Trophoblast cell (in vitro differentiated cells and primary cell): ENCODE results near the gene RBM44. TPM values are rescaled to one million over a fixed set of nuclear protein-coding genes. Genes with fewer than 3 reads are reported as not detected.
"Not testable (repeated sequence)": the region's sequence is repeated elsewhere in the genome, so short reads cannot be mapped to it uniquely, and the experiment has no call there.

Source experiments
- DNase-seq, 2 donors: peaks; one replicate each; pipeline ENCODE4 v3.0.0-alpha.2; 2016
- H2AFZ ChIP-seq: 2 replicates; pipeline ENCODE4 v1.6.1; 2013; ENCODE audit warnings: low read length, moderate library complexity, mild to moderate bottlenecking; ENCODE audit not compliant: insufficient read depth, poor library complexity
- H2AK5ac ChIP-seq: 2 replicates; pipeline ENCODE4 v1.6.1; 2013; ENCODE audit warnings: mild to moderate bottlenecking, low read length
- H2BK120ac ChIP-seq: 2 replicates; pipeline ENCODE4 v1.6.1; 2013; ENCODE audit warnings: low read length, mild to moderate bottlenecking, moderate library complexity; ENCODE audit not compliant: insufficient read depth, poor library complexity
- H2BK12ac ChIP-seq: 2 replicates; pipeline ENCODE4 v1.6.1; 2013; ENCODE audit warnings: mild to moderate bottlenecking, low read length, moderate library complexity
- H2BK5ac ChIP-seq: 2 replicates; pipeline ENCODE4 v1.6.1; 2013; ENCODE audit warnings: low read length, low read depth, moderate library complexity, mild to moderate bottlenecking; ENCODE audit not compliant: poor library complexity
- H3K14ac ChIP-seq: 2 replicates; pipeline ENCODE4 v1.6.1; 2013; ENCODE audit warnings: mild to moderate bottlenecking, low read length
- H3K18ac ChIP-seq: 2 replicates; pipeline ENCODE4 v1.6.1; 2013; ENCODE audit warnings: mild to moderate bottlenecking, low read length
- H3K23ac ChIP-seq: 2 replicates; pipeline ENCODE4 v1.6.1; 2013; ENCODE audit warnings: low read length
- H3K27ac ChIP-seq: 2 replicates; pipeline ENCODE4 v1.5.1; 2013; ENCODE audit warnings: low read depth, mild to moderate bottlenecking, inconsistent platforms, low read length, moderate library complexity
- H3K27me3 ChIP-seq: 2 replicates; pipeline ENCODE4 v1.6.1; 2013; ENCODE audit warnings: inconsistent platforms, mild to moderate bottlenecking, low read length, moderate library complexity; ENCODE audit not compliant: insufficient read depth
- H3K36me3 ChIP-seq, 2 experiments: 1 replicate in 1 of 2; 2 replicates in 1 of 2; pipeline ENCODE4 v1.6.1; 2013; ENCODE audit warnings: low read length in 2 of 2, mild to moderate bottlenecking in 2 of 2, moderate library complexity in 1 of 2; ENCODE audit not compliant: insufficient read depth in 2 of 2, control insufficient read depth in 1 of 2
- H3K4ac ChIP-seq: 2 replicates; pipeline ENCODE4 v1.6.1; 2013; ENCODE audit warnings: low read depth, mild to moderate bottlenecking, low read length, moderate library complexity
- H3K4me1 ChIP-seq, 2 experiments: 1 replicate in 1 of 2; 2 replicates in 1 of 2; pipeline ENCODE4 v1.6.1; 2013; ENCODE audit warnings: low read length in 2 of 2, mild to moderate bottlenecking in 2 of 2, moderate library complexity in 1 of 2; ENCODE audit not compliant: insufficient read depth in 2 of 2, control insufficient read depth in 1 of 2
- H3K4me2 ChIP-seq: 2 replicates; pipeline ENCODE4 v1.6.1; 2013; ENCODE audit warnings: inconsistent platforms, mild to moderate bottlenecking, low read length, moderate library complexity
- H3K4me3 ChIP-seq: 2 replicates; pipeline ENCODE4 v1.5.1; 2013; ENCODE audit warnings: mild to moderate bottlenecking, low read depth, low read length, inconsistent platforms
- H3K79me1 ChIP-seq: one replicate; pipeline ENCODE4 v1.6.1; 2013; ENCODE audit warnings: low read length
- H3K79me2 ChIP-seq: 2 replicates; pipeline ENCODE4 v1.6.1; 2013; ENCODE audit warnings: low read length, mild to moderate bottlenecking; ENCODE audit not compliant: control insufficient read depth, insufficient read depth, poor library complexity
- H3K9ac ChIP-seq: 2 replicates; pipeline ENCODE4 v1.6.1; 2013; ENCODE audit warnings: mild to moderate bottlenecking, low read length
- H3K9me3 ChIP-seq: 2 replicates; pipeline ENCODE4 v1.6.1; 2013; ENCODE audit warnings: low read depth, mild to moderate bottlenecking, control low read depth, inconsistent platforms, low read length; ENCODE audit not compliant: insufficient read depth
- H4K12ac ChIP-seq: 2 replicates; pipeline ENCODE4 v1.6.1; 2013; ENCODE audit warnings: low read depth, mild to moderate bottlenecking, low read length, moderate library complexity
- H4K8ac ChIP-seq: 2 replicates; pipeline ENCODE4 v1.6.1; 2013; ENCODE audit warnings: low read depth, mild to moderate bottlenecking, low read length, moderate library complexity
- H4K91ac ChIP-seq: one replicate; pipeline ENCODE4 v1.6.1; 2013; ENCODE audit warnings: low read depth, mild to moderate bottlenecking, low read length, moderate library complexity
- WGBS: extraction: QIAGEN DNeasy Blood & Tissue Kit; methylation state at CpG from one replicate; pipeline ENCODE4 v1.1.7; 2013; ENCODE audit warnings: missing lambda C conversion rate; ENCODE audit not compliant: insufficient read length, insufficient coverage; ENCODE audit errors: extremely low coverage; 5-methylcytosine and 5-hydroxymethylcytosine counted together
- polyA plus RNA-seq: library from polyadenylated mRNA; stranded (reverse); fragments of 200-250 nt; gene quantifications from 2 replicates; pipeline ENCODE4 v1.2.3, GENCODE V29; 2013

Gene RBM44
- polyA plus RNA-seq, result 0.17 and 0.23 TPM in 2 replicates

DNA sequence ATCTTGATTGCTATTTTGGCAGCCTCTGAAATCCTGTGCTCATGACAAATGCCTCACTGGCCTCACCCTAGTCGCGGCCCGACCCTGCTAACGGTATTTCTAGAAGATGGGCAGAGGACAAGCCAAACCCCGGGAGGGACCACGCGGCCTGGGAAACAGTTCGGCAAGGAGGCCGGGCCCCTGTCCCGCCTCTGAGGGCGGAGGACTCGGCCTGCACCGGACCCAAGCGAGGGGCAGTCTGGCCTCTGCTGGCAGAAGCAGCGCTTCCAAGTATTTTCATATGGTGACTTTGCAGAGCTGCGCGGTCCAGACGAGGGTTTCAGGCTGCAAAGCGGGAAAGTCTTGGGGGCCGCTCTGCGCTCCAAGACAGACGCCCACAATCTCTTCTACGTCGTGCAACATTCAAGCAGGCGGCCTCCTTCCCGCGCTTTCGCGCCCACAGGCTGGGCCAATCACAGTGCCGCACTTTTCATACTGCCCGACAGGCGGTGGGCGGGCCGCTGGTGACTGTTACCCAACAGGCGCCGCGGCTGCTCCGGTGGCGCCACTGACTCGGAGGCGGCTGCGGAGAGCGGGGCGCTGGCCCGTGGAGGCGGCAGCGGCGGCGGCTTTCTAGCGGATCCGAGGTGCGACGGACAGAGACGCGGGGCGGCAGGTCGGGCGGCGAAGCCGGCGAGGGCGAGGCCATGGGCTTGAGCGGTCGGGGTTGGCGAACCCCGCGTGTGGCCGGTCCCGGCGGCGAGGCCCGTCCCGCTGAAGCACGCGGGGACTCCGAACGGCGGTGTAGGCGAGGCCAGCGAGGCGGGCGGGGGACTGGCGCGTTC is at the start of gene RBM44:
Gene RBM44 (plus strand): TSS at position 544 of the 824 bp plus-strand sequence. CDS start 14,831 bp downstream, outside the sequence.
- Histone ChIP-seq H3K4me1 (no peaks in the 10 kb centered on the region), H3K4me2 (no peak within 1 kb of the TSS), H4K91ac (no peak within 1 kb of the TSS), H2BK120ac (no peak within 1 kb of the TSS), H2AFZ (no peak within 1 kb of the TSS), H4K8ac (no peak within 1 kb of the TSS), H3K79me1 (no peaks in the 10 kb centered on the region), H3K4ac (no peak within 1 kb of the TSS), H3K14ac (no peak within 1 kb of the TSS), H3K79me2 (no peaks in the 10 kb centered on the region), H4K12ac (no peak within 1 kb of the TSS), H2AK5ac (no peak within 1 kb of the TSS), H3K9me3 (peaks cover 2% of the 10 kb centered on the region), H3K9ac (no peak within 1 kb of the TSS), H3K27me3 (no peaks in the 10 kb centered on the region), H2BK12ac (no peak within 1 kb of the TSS), H3K18ac (no peak within 1 kb of the TSS), H2BK5ac (no peak within 1 kb of the TSS), H3K36me3 (no peaks in the 10 kb centered on the region), H3K4me3 (no peak within 1 kb of the TSS), H3K23ac (no peak within 1 kb of the TSS), H3K27ac (no peak within 1 kb of the TSS)
- WGBS, result no CpG with 5 or more reads among the region's 84 CpGs
- DNase-seq, result no peak

DNA sequence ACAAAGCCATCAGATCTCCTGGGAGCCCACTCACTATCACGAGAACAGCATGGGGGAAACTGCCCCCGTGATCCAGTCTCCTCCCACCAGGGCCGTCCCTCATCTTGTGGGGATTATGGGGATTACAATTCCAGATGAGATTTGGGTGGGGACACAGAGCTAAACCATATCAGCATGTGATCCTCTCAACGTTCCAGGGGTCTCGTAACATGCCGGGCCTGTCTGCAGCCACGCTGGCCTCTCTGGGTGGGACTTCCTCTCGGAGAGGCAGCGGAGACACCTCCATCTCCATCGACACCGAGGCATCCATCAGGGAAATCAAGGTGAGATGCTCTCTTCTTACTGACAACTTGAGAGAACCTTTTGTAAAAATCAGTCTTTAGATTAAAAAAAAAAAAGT is 49.6 kb upstream of the RBM44 start:
- H3K79me1 ChIP-seq, result no peaks in the 10 kb centered on the region
- no peak overlapping the region for H3K4me3 ChIP-seq
- no peak overlapping the region for H3K9ac ChIP-seq
- H3K79me2 ChIP-seq, result no peaks in the 10 kb centered on the region
- H2AFZ ChIP-seq, result no peak overlapping the region
- H3K27ac ChIP-seq, result no peak overlapping the region
- H4K12ac ChIP-seq, result no peak overlapping the region
- no peak for DNase-seq
- H3K36me3 ChIP-seq, result peaks cover 19 to 26% of the 10 kb centered on the region in 2 experiments
- H3K4ac ChIP-seq, result no peak overlapping the region
- no CpG with 5 or more reads among the region's 11 CpGs for WGBS
- H4K91ac ChIP-seq, result no peak overlapping the region
- H2BK12ac ChIP-seq, result no peak overlapping the region
- H3K23ac ChIP-seq, result no peak overlapping the region
- no peak overlapping the region for H4K8ac ChIP-seq
- H3K4me1 ChIP-seq, result peaks cover 0 to 2% of the 10 kb centered on the region in 2 experiments
- H3K18ac ChIP-seq, result no peak overlapping the region
- no peak overlapping the region for H2BK5ac ChIP-seq
- H3K9me3 ChIP-seq, result no peaks in the 10 kb centered on the region
- H3K4me2 ChIP-seq, result no peak overlapping the region
- H2BK120ac ChIP-seq, result no peak overlapping the region
- no peak overlapping the region for H3K14ac ChIP-seq
- no peaks in the 10 kb centered on the region for H3K27me3 ChIP-seq
- no peak overlapping the region for H2AK5ac ChIP-seq

GRCh38 chr2:237749961-237750360 is 48.6 kb upstream of the RBM44 start:
- Histone ChIP-seq H4K91ac (no peak overlapping the region), H2BK12ac (no peak overlapping the region), H4K8ac (no peak overlapping the region), H3K4me1 (no peaks in the 10 kb centered on the region), H3K27me3 (no peaks in the 10 kb centered on the region), H3K23ac (no peak overlapping the region), H3K14ac (no peak overlapping the region), H2AFZ (no peak overlapping the region), H3K4ac (no peak overlapping the region), H3K79me2 (no peaks in the 10 kb centered on the region), H3K4me2 (no peak overlapping the region), H3K79me1 (no peaks in the 10 kb centered on the region), H3K36me3 (peaks cover 24 to 30% of the 10 kb centered on the region in 2 experiments), H2BK120ac (no peak overlapping the region), H3K27ac (no peak overlapping the region), H3K9ac (no peak overlapping the region), H3K4me3 (no peak overlapping the region), H3K9me3 (no peaks in the 10 kb centered on the region), H3K18ac (no peak overlapping the region), H2AK5ac (no peak overlapping the region), H4K12ac (no peak overlapping the region), H2BK5ac (no peak overlapping the region)
- WGBS, result no CpG with 5 or more reads among the region's 2 CpGs
- no peak for DNase-seq

- not testable (repeated sequence) for H3K14ac ChIP-seq, H4K91ac ChIP-seq, H3K79me2 ChIP-seq, DNase-seq, H2BK12ac ChIP-seq, H2BK120ac ChIP-seq, H2AFZ ChIP-seq, H3K9me3 ChIP-seq, H3K27ac ChIP-seq, H3K18ac ChIP-seq, H4K8ac ChIP-seq, H3K27me3 ChIP-seq, H3K9ac ChIP-seq, H3K79me1 ChIP-seq, H3K4me3 ChIP-seq, H2BK5ac ChIP-seq, H3K4me1 ChIP-seq, H3K4ac ChIP-seq, H3K23ac ChIP-seq, H4K12ac ChIP-seq, H2AK5ac ChIP-seq, H3K4me2 ChIP-seq
- WGBS, result no CpG with 5 or more reads among the region's 15 CpGs
- H3K36me3 ChIP-seq, result peaks cover 27 to 33% of the 10 kb centered on the region in 2 experiments
Measured at GRCh38 chr2:237750441-237750840, 48.1 kb upstream of the RBM44 start.
